Stimulated activated CD4-positive, alpha-beta T cell treated with anti-CD3 and anti-CD28 coated beads, Interleukin-1b, Interleukin-23, amount 100 ng/mL, for 1 hour (primary cell): ENCODE data around the gene CALHM3.
"Not testable (repeated sequence)": the region's sequence is repeated elsewhere in the genome, so short reads cannot be mapped to it uniquely, and the experiment has no call there.

Source experiments
- DNase-seq, 2 donors: peaks; one replicate each; pipeline ENCODE4 v3.0.0-alpha.2; 2020; ENCODE audit warnings: low read depth in 2 of 2

CALHM3 gene

GRCh38 chr10:103479135-103479534 is at the start of gene CALHM3:
TSS of gene CALHM3 (minus strand) at chr10:103479240. CDS start at chr10:103479032, 208 bp downstream.
- DNase-seq, result no peak

- no peak for DNase-seq
Measured at GRCh38 chr10:103528549-103528948, 49.5 kb upstream of the CALHM3 start.

GRCh38 chr10:103527476-103527875 is 48.4 kb upstream of the CALHM3 start:
- not testable (repeated sequence) for DNase-seq

- DNase-seq, result no peak
Measured at GRCh38 chr10:103525901-103526300, 46.9 kb upstream of the CALHM3 start.

GRCh38 chr10:103523683-103524082 is 44.6 kb upstream of the CALHM3 start:
- no peak for DNase-seq

DNA sequence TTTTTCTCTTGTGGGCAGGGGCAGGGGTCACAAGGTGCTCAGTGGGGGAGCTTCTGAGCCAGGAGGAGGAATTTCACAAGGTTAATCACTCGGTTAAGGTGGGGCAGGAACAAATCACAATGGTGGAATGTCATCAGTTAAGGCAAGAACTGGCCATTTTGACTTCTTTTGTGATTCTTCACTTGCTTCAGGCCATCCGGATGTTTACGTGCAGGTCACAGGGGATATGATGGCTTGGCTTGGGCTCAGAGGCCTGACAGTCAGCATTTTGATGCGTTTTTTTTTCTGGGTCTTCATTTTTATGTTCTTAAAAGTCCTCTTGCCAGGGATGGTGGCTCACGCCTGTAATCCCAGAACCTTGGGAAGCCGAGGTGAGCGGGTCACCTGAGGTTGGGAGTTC is 43.0 kb upstream of the CALHM3 start:
- not testable (repeated sequence) for DNase-seq

DNA sequence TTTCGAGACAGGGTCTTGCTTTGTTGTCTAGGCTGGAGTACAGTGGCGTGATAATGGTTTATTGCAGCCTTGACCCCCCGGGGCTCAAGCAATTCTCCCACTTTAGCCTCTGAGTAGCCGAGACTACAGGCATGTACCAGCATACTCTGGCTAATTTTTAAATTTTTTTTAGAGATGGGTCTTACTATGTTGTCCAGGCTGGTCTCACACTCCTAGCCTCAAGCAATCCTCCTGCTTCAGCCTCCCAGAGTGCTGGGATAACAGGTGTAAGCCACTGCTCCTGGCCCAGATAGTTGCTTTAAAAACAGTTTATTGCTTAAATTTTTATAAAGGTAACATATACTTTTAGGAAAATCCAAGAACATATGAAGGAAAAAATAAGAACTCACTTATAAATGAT is 40.8 kb upstream of the CALHM3 start:
- DNase-seq, result no peak

DNA sequence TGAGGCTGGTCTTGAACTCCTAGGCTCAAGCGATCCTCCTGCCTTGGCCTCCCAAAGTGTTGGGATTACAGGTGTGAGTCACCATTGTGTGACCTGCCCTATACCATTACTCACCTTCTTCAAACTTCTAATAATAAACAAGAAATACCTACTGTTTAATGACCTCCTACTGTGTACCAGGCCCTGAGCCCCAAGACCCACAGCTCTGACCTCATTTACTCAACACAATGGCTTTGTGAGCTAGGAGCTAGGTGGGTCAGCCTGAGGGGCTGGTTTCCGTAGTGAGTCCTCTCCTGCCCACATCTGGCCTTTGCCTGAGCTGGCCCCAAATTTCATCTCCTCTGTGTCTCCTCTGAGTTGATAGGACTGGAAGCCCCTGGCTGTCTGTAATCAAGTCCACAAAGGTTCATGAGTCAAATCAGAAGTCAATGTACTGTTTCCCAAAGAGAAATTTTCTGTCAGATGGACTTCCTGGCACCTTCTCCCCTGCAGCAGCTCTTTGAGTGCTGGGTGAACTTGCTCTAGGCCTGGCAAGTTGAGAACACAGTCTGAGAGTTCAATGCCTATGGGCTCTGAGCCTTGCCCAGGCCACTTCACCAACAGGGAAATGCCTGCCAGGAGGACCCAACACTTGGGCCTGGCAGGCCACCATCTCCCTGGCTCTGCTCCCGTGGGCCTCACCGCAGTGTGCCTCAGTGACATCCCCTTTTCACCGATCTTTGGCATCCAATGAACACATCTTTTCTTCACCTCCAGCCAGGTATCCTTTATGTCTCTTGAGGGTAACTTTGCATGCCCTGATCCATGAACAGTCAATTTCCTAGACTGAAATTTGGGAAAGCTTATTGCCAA is 38.4 kb upstream of the CALHM3 start:
- no peak for DNase-seq

- no peak for DNase-seq
Measured at GRCh38 chr10:103514244-103514643, 35.2 kb upstream of the CALHM3 start.

DNA sequence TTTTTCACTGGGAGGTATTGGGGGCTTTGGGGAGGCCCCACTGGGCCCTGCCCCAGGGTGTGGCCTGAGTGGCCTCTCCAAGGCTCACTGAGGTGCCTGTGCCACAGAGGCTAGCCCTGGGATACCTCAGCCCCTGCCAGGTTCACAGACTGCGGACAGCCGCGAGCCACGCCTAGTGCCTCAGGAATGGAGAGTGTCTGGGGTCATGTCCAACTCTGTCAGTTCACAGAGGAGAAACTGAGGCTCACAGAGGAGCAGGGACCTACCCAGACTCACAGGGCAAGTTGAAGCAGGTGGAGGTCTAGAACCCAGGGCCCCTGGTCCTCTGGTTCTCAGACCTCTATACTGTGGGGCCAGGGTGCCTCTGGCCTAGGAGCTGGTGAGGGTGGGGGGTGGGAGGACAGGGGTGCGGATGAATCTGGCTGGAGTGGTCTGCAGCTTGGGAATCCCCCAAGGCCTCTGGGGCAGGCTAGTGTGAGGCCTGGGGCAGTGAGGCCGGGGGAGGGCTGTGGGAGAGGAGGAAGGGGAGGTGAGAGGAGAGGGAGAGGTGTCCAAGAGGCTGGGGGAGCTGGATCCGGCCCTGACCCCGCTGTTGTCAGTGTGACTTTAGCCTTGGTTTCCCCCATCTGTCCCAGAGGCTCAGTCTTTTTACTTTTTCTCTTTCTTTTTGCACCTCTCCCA is 34.5 kb upstream of the CALHM3 start:
- no peak for DNase-seq

- no peak for DNase-seq
Measured at GRCh38 chr10:103512591-103513379, 33.7 kb upstream of the CALHM3 start.

DNA sequence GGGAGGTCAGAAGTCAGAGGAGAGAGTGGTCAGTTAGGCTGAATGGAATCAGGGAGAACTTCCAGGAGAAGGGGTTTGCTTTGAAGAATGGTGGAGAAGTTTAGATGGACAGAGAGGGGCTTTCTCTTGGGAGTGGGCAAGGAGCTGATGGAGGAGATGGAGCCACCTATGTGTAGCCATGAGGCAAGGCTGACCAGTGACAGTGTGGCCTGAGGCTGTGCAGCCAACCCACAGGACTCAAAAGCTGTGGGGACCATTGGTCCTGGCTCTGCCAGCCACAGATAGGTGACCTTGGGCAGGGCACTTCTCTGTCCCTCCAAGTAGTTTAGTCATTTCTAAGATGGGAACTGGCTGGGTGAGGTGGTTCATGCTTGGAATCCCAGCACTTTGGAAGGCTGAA is 33.1 kb upstream of the CALHM3 start:
- DNase-seq, result no peak

- DNase-seq, result no peak
Measured at GRCh38 chr10:103510791-103511752, 32.0 kb upstream of the CALHM3 start.

DNA sequence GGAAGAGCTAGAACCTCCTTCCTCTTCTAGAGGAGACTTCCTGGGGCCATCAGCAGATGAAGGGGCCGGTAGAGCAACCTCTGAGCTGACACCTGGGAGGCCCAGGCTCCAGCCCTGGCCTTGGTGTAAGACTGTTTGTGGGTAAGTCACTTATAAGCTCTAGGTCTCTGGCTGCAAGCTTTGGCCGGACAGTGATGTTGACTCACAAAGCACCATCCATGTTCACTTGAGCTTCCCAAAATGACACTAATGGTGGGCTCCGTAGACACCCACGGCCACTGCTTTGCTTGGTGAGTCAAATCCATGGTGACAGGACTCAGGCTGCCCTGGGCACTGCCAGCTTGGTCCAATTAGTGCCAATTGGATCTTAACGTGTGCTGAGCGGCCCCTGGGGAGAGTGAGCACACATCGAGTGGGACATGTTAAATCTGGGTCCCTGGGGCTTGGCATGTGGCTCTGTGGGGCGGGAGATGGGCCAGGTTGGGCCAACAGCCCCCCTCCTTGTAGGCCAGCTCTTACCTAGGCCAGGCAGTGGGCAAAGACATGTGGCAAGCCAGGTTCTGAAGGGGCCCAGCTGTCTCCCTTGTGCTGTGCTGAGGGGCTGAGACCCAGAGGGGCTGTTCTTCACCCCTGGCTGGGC is 31.1 kb upstream of the CALHM3 start:
- DNase-seq, result no peak

DNA sequence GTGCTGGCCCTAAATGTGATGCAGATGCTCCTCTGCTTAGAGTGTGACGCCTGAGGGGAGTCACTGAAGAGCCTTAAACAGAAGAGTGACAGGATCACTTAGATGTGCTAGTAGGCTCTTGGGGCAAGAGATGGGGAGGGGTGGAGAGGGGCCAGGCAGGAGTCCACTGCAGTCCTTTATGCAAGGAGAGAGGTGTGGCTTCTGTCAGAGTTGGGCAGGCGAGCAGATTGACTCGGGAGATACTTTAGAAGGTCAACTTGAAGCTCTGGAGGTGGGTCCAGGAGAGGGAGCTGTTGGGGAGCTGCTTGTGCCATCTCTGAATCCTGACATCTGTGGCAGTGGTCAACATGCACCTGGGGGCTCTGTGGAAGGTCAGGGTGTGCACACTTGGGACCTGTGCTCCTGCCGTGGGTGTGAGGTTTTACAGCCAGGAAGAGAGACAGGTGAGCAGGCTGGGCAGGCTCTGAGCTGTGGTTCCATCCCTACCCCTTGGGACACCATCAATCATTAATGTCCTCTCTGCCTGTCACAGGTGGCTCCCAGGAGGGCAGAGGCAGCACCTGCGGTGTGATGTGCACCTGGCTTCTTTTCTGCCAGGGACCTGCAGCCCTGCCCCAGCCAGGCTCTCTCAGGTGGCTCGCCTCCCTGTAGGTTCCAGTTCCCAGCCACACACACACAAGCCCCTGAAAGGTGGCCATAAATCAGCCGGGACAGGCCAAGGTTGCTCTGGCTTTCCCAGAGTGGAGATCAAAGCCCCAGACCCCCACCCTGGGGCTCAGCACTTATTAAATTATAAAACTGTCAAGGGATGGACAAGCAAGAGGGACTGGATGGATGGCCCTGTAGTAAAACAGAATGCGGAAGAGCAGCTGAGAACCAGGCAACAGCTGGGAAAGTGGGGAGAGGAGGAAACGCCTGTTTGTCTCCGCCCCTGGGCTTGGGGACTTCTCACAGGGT is 28.5 kb upstream of the CALHM3 start:
- no peak for DNase-seq

DNA sequence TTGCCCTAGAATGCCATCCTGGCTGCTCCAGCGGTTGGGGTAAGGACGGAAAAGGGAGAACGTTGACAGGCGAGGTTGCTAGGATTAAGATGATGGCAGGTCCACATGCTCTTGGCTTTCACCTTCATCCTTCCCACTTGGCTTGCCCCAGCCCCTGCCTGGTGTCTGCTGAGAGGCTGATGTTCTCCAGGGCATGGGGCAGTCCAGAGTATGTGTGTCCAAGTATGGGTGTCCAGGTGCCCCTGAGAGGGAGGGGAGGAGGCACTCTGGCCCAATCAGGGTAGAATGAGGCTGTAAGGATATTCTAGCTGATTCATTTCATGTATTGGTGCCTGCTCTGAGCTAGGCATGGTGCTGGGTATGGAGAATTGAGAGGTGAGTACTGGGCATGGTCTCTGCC is 27.0 kb upstream of the CALHM3 start:
- DNase-seq, result no peak

DNA sequence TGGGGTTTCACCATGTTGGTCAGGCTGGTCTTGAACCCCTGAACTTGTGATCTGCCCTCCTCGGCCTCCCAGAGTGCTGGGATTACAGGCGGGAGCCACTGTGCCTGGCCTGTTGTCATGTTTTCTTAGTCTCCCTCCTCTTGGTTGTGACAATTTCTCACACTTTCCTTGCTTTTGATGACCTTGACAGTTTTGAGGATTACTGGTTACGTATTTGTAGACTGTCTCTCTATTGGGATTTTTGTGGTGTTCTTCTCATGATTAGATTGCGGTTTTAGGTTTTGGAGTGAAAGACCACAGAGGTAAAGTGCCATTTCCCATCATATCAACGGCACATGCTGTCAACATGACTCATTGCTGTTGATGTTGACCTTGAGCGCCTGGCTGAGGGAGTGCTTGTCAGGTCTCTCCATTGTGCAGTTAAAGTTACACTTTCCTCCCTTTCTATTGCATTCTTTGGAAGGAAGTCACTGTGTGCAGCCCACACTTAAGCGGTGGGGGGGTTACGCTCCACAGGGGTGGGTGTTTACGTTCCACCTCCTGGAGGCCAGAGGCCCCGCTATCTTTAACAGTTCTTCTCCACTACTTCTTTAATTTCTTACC is 25.2 kb upstream of the CALHM3 start:
- no peak for DNase-seq

DNA sequence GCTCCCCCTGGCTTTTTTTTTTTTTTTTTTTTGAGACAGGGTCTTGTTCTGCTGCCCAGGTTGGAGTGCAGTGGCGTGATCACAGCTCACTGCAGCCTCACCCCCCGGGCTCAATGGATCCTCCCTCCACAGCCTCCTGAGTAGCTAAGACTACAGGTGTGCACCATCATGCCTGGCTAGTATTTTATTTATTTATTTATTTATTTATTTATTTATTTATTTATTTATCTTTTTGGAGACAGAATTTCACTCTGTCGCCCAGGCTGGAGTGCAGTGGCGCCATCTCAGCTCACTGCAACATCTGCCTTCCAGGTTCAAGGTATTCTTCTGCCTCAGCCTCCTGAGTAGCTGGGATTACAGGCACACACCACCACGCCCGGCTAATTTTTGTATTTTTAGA is 24.7 kb upstream of the CALHM3 start:
- not testable (repeated sequence) for DNase-seq
